ENCODE data around the gene ANKMY1.

The ANKMY1 gene

GRCh38 chr2:240434728-240435456 is 122.9 kb downstream of the ANKMY1 start:
- TF ChIP-seq ZNF70 (CRISPR knock-in tag; IDR thresholded peaks at IDR 0.05) (no peak), GLIS3 (CRISPR knock-in tag; IDR thresholded peaks at IDR 0.05) (no peak), ARNTL (CRISPR knock-in tag; IDR thresholded peaks at IDR 0.05; ENCODE audit: borderline replicate concordance, low read depth) (no peak), ZC3H10 (CRISPR knock-in tag; IDR thresholded peaks at IDR 0.05) (no peak), PPARA (CRISPR knock-in tag; IDR thresholded peaks at IDR 0.05; ENCODE audit: borderline replicate concordance) (no peak), TOX (CRISPR knock-in tag; IDR thresholded peaks at IDR 0.05; ENCODE audit: borderline replicate concordance) (no peak), ZFP3 (CRISPR knock-in tag; IDR thresholded peaks at IDR 0.05) (no peak), PATZ1 (CRISPR knock-in tag; IDR thresholded peaks at IDR 0.05; ENCODE audit: borderline replicate concordance) (no peak), ISL1 (CRISPR knock-in tag; IDR thresholded peaks at IDR 0.05) (no peak)
- TF ChIP-seq, protein P1, sequence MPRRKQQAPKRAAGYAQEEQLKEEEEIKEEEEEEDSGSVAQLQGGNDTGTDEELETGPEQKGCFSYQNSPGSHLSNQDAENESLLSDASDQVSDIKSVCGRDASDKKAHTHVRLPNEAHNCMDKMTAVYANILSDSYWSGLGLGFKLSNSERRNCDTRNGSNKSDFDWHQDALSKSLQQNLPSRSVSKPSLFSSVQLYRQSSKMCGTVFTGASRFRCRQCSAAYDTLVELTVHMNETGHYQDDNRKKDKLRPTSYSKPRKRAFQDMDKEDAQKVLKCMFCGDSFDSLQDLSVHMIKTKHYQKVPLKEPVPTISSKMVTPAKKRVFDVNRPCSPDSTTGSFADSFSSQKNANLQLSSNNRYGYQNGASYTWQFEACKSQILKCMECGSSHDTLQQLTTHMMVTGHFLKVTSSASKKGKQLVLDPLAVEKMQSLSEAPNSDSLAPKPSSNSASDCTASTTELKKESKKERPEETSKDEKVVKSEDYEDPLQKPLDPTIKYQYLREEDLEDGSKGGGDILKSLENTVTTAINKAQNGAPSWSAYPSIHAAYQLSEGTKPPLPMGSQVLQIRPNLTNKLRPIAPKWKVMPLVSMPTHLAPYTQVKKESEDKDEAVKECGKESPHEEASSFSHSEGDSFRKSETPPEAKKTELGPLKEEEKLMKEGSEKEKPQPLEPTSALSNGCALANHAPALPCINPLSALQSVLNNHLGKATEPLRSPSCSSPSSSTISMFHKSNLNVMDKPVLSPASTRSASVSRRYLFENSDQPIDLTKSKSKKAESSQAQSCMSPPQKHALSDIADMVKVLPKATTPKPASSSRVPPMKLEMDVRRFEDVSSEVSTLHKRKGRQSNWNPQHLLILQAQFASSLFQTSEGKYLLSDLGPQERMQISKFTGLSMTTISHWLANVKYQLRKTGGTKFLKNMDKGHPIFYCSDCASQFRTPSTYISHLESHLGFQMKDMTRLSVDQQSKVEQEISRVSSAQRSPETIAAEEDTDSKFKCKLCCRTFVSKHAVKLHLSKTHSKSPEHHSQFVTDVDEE (CRISPR knock-in tag; IDR thresholded peaks at IDR 0.05): no peak

DNA sequence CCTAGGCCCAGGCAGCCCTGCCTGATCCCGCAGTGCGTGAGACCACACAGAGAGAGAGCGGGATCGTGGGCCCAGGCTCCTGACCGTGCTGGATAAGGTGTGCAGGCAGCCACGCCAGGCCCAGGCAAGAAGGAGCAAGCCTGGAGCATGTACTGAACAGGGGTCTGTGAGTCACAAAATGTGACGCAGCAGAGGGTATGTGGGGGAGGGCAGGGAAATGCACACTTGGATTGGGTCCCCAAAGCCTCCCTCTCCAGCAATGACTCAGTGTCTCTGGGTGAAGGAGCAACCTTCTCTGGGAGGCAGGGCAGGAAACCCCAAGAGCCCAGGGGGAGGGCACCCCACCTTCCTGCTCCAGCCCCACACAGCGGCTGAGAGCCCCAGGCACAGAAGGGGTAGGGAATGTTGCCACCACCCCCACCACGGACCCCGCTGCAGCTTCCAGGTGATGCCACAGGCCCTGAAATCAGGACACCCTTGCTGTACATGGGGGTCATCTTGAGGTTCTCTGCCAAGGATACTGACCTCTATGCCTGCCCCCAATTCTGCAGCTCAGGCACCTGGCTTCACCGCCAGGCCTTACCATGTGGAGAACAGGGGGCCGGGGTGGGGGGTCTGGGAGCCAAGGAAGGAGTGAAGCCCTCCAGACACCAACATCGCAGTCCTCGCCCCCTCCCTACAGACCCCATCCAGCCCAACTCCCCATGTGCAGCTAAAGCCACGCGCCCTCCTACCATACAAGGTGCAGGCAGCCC is 123.6 kb downstream of the ANKMY1 start:
- TF ChIP-seq SNAI2 (CRISPR knock-in tag; IDR thresholded peaks at IDR 0.05) (no peak), PATZ1 (CRISPR knock-in tag; IDR thresholded peaks at IDR 0.05; ENCODE audit: borderline replicate concordance) (no peak), ZFP3 (CRISPR knock-in tag; IDR thresholded peaks at IDR 0.05) (0 out of 2 replicates have a peak, but pooled peaks have one; percentile 25)
- peak; percentile 39 for ATAC-seq

More at GRCh38 chr2:240434728-240435456, 122.9 kb downstream of the ANKMY1 start:
- ATAC-seq: peak; percentile 41

DNA sequence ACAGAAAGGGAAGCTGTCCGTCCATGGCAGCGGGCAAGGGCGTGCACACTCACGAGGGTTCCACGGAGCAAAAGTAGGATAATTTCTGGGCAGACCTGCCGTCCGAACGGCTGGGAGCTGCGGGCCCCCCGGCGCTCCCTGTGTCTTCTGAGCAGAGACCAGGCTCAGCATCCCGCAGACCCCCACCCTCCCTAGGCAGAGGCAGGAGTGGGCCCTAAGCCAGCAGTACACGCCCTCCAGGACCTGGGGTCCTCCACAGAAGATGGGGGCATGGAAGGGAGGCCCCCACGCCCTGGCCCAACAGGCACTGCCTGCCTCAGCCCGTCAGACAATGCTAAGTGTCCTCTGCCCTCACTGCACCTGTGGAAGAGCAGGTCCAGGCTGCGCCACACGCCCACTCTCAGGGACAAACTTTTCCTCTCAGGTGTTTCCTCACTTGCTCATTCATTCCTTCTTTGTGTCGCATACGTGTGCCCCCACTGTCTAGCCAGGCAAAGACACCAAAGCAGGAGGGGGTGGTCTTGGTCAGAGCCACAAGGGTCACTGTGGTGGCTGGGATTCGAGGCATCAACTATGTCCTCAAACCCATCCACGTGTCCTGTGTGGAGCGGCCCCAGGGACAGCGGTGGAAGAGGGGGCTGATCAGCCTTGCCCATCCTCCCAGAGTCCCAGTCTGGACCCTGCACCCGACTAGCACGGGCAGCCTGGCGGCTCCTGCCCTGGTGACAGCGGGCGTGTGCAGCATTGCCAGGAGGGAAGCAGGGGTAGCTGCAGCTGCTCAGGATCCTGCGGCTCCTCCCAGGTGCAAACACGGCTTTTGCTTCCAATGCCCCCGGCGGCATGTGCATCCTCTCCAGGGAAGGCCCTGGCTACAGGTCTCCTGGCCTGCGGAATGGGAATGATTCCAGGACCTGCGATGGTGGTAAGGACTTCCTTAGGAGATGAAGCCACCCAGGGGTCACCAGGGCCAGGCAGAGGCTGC is 124.7 kb downstream of the ANKMY1 start:
- TF ChIP-seq POU6F1 (CRISPR knock-in tag; IDR thresholded peaks at IDR 0.05; ENCODE audit: borderline replicate concordance, low read depth) (no peak), PATZ1 (CRISPR knock-in tag; IDR thresholded peaks at IDR 0.05; ENCODE audit: borderline replicate concordance) (no peak), ESRRG (CRISPR knock-in tag; IDR thresholded peaks at IDR 0.05) (no peak), TOX (CRISPR knock-in tag; IDR thresholded peaks at IDR 0.05; ENCODE audit: borderline replicate concordance) (no peak), RARB (CRISPR knock-in tag; IDR thresholded peaks at IDR 0.05) (no peak)
- TF ChIP-seq, protein P2, sequence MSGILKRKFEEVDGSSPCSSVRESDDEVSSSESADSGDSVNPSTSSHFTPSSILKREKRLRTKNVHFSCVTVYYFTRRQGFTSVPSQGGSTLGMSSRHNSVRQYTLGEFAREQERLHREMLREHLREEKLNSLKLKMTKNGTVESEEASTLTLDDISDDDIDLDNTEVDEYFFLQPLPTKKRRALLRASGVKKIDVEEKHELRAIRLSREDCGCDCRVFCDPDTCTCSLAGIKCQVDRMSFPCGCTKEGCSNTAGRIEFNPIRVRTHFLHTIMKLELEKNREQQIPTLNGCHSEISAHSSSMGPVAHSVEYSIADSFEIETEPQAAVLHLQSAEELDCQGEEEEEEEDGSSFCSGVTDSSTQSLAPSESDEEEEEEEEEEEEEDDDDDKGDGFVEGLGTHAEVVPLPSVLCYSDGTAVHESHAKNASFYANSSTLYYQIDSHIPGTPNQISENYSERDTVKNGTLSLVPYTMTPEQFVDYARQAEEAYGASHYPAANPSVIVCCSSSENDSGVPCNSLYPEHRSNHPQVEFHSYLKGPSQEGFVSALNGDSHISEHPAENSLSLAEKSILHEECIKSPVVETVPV (CRISPR knock-in tag; IDR thresholded peaks at IDR 0.05): no peak
- no peak for ATAC-seq
